ENCODE results near the gene PIK3R5. TPM values are rescaled to one million over a fixed set of nuclear protein-coding genes. Genes with fewer than 3 reads are reported as not detected.

Gene PIK3R5
- total RNA-seq, 1 experiment from 2014 or later = 5.9 TPM

- DNase-seq (ENCODE audit: low spot score) (no peak), ATAC-seq (no peak)
- Mint-ChIP-seq H3K27ac (no peak overlapping the region), H3K4me1 (no peaks in the 10 kb centered on the region), H3K27me3 (ENCODE audit: low read depth) (no peaks in the 10 kb centered on the region), H3K4me3 (no peak overlapping the region), H3K36me3 (no peaks in the 10 kb centered on the region), H3K9me3 (no peaks in the 10 kb centered on the region; the same call in 1 of the 2 replicates)
- POLR2A ChIA-PET = no interaction called here
- TF ChIP-seq, protein P1, sequence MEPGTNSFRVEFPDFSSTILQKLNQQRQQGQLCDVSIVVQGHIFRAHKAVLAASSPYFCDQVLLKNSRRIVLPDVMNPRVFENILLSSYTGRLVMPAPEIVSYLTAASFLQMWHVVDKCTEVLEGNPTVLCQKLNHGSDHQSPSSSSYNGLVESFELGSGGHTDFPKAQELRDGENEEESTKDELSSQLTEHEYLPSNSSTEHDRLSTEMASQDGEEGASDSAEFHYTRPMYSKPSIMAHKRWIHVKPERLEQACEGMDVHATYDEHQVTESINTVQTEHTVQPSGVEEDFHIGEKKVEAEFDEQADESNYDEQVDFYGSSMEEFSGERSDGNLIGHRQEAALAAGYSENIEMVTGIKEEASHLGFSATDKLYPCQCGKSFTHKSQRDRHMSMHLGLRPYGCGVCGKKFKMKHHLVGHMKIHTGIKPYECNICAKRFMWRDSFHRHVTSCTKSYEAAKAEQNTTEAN (CRISPR knock-in tag; IDR thresholded peaks at IDR 0.05) = no peak
- TF ChIP-seq FOXJ3 (CRISPR knock-in tag; IDR thresholded peaks at IDR 0.05; ENCODE audit: borderline replicate concordance) (no peak), GRHL2 (CRISPR knock-in tag; IDR thresholded peaks at IDR 0.05; ENCODE audit: insufficient replicate concordance, severe bottlenecking) (no peak), PRRX2 (CRISPR knock-in tag; IDR thresholded peaks at IDR 0.05) (no peak), FOXK1 (CRISPR knock-in tag; IDR thresholded peaks at IDR 0.05) (no peak)
- TF ChIP-seq, protein P2, sequence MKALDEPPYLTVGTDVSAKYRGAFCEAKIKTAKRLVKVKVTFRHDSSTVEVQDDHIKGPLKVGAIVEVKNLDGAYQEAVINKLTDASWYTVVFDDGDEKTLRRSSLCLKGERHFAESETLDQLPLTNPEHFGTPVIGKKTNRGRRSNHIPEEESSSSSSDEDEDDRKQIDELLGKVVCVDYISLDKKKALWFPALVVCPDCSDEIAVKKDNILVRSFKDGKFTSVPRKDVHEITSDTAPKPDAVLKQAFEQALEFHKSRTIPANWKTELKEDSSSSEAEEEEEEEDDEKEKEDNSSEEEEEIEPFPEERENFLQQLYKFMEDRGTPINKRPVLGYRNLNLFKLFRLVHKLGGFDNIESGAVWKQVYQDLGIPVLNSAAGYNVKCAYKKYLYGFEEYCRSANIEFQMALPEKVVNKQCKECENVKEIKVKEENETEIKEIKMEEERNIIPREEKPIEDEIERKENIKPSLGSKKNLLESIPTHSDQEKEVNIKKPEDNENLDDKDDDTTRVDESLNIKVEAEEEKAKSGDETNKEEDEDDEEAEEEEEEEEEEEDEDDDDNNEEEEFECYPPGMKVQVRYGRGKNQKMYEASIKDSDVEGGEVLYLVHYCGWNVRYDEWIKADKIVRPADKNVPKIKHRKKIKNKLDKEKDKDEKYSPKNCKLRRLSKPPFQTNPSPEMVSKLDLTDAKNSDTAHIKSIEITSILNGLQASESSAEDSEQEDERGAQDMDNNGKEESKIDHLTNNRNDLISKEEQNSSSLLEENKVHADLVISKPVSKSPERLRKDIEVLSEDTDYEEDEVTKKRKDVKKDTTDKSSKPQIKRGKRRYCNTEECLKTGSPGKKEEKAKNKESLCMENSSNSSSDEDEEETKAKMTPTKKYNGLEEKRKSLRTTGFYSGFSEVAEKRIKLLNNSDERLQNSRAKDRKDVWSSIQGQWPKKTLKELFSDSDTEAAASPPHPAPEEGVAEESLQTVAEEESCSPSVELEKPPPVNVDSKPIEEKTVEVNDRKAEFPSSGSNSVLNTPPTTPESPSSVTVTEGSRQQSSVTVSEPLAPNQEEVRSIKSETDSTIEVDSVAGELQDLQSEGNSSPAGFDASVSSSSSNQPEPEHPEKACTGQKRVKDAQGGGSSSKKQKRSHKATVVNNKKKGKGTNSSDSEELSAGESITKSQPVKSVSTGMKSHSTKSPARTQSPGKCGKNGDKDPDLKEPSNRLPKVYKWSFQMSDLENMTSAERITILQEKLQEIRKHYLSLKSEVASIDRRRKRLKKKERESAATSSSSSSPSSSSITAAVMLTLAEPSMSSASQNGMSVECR (CRISPR knock-in tag; IDR thresholded peaks at IDR 0.05; ENCODE audit: borderline replicate concordance) = no peak
- CTCF ChIA-PET = no interaction called here
These were observed 14.2 kb upstream of the PIK3R5 start for GRCh38 chr17:8979715-8980114.

- no peak for DNase-seq (ENCODE audit: low spot score)
- Mint-ChIP-seq H3K9me3 (peaks cover 8% of the 10 kb centered on the region), H3K4me1 (no peaks in the 10 kb centered on the region), H3K36me3 (peaks cover 4% of the 10 kb centered on the region; the same call in 1 of the 2 replicates), H3K27ac (no peak overlapping the region), H3K4me3 (no peak overlapping the region), H3K27me3 (ENCODE audit: low read depth) (peaks cover 4% of the 10 kb centered on the region; the same call in 1 of the 2 replicates)
- ATAC-seq = no peak
- ChIA-PET CTCF (no interaction called here), POLR2A (no interaction called here)
- TF ChIP-seq CTCF (IDR thresholded peaks at IDR 0.05) = no peak
- no peak for TF ChIP-seq SMAD3 (CRISPR knock-in tag; IDR thresholded peaks at IDR 0.05; ENCODE audit: borderline replicate concordance)
- TF ChIP-seq ETV6 (CRISPR knock-in tag; IDR thresholded peaks at IDR 0.05) = no peak
- TF ChIP-seq ZNF121 (CRISPR knock-in tag; IDR thresholded peaks at IDR 0.05) = no peak
- TF ChIP-seq GRHL2 (CRISPR knock-in tag; IDR thresholded peaks at IDR 0.05; ENCODE audit: insufficient replicate concordance, severe bottlenecking) = no peak
- no peak for TF ChIP-seq NFYB (CRISPR knock-in tag; conservative IDR thresholded peaks at IDR 0.05; ENCODE audit: low read depth)
- TF ChIP-seq, protein P2 (CRISPR knock-in tag; IDR thresholded peaks at IDR 0.05; ENCODE audit: borderline replicate concordance) = no peak
- no peak for TF ChIP-seq JUN (CRISPR knock-in tag; IDR thresholded peaks at IDR 0.05)
- no peak for TF ChIP-seq MYBL2 (CRISPR knock-in tag; IDR thresholded peaks at IDR 0.05)
These were observed 11.1 kb upstream of the PIK3R5 start for GRCh38 chr17:8976638-8977037.

All from WTC11 (cell line).